GM23338 (cell line): ENCODE measurements around the gene PSMD14. TPM values are rescaled to one million over a fixed set of nuclear protein-coding genes. Genes with fewer than 3 reads are reported as not detected.

Experiments
- ATAC-seq: fragments of 200-7000 bp; cut with Tn5 transposase; 3 replicates; pipeline ENCODE4 v1.9.1; 2020
- DNase-seq: peaks from one replicate; pipeline ENCODE4 v3.0.0-alpha.2; 2015; ENCODE audit warnings: low spot score
- H2AFZ ChIP-seq: fragments of 200-600 bp; sonication (generic); 2 replicates; pipeline ENCODE4 v1.8.0; 2016; ENCODE audit warnings: antibody characterized with exemption, mild to moderate bottlenecking, moderate library complexity
- H3F3A ChIP-seq: fragments of 200-600 bp; sonication (generic); replicated peaks from 2 replicates; pipeline ENCODE4 v1.8.0; 2017; ENCODE audit warnings: antibody characterized with exemption, mixed run types, low read depth
- H3K27ac ChIP-seq: fragments of 200-600 bp; sonication (generic); 2 replicates; pipeline ENCODE4 v1.6.1; 2016; ENCODE audit warnings: low read depth
- H3K27me3 ChIP-seq: fragments of 200-600 bp; sonication (generic); 2 replicates; pipeline ENCODE4 v1.8.0; 2016; ENCODE audit warnings: mild to moderate bottlenecking, mixed run types, moderate library complexity; ENCODE audit not compliant: insufficient read depth
- H3K36me3 ChIP-seq: fragments of 200-600 bp; sonication (generic); 2 replicates; pipeline ENCODE4 v1.8.0; 2016; ENCODE audit warnings: mild to moderate bottlenecking; ENCODE audit not compliant: insufficient read depth
- H3K4me1 ChIP-seq: fragments of 200-600 bp; sonication (generic); 2 replicates; pipeline ENCODE4 v1.8.0; 2016; ENCODE audit warnings: mild to moderate bottlenecking, moderate library complexity; ENCODE audit not compliant: insufficient read depth
- H3K4me2 ChIP-seq: fragments of 200-600 bp; sonication (generic); 2 replicates; pipeline ENCODE4 v1.7.1; 2017; ENCODE audit warnings: mixed run types
- H3K4me3 ChIP-seq: fragments of 200-600 bp; sonication (generic); 2 replicates; pipeline ENCODE4 v1.6.1; 2016; ENCODE audit warnings: mixed run types
- H3K79me2 ChIP-seq: fragments of 200-600 bp; sonication (generic); replicated peaks from 2 replicates; pipeline ENCODE4 v1.8.0; 2017; ENCODE audit warnings: mild to moderate bottlenecking; ENCODE audit not compliant: insufficient read depth
- H3K9me2 ChIP-seq: fragments of 200-600 bp; sonication (generic); 2 replicates; pipeline ENCODE4 v1.8.0; 2017; ENCODE audit not compliant: insufficient read depth
- H4K20me1 ChIP-seq: fragments of 200-600 bp; sonication (generic); replicated peaks from 2 replicates; pipeline ENCODE4 v1.8.0; 2017; ENCODE audit warnings: mild to moderate bottlenecking; ENCODE audit not compliant: insufficient read depth
- H3K27ac Mint-ChIP-seq: 2 replicates; pipeline ENCODE4 v1.8.0; 2020; ENCODE audit warnings: inconsistent platforms, mild to moderate bottlenecking, moderate library complexity, mixed read lengths
- H3K27me3 Mint-ChIP-seq: 3 replicates; pipeline ENCODE4 v1.8.0; 2022; ENCODE audit warnings: low read depth, mild to moderate bottlenecking, moderate library complexity, mixed read lengths, inconsistent platforms; ENCODE audit not compliant: insufficient read depth, poor library complexity
- H3K36me3 Mint-ChIP-seq: 3 replicates; pipeline ENCODE4 v1.8.0; 2021; ENCODE audit warnings: low read depth, mild to moderate bottlenecking, inconsistent platforms, moderate library complexity, mixed read lengths
- H3K4me1 Mint-ChIP-seq: 3 replicates; pipeline ENCODE4 v1.8.0; 2020; ENCODE audit warnings: mild to moderate bottlenecking, inconsistent platforms, mixed read lengths
- H3K4me3 Mint-ChIP-seq: 3 replicates; pipeline ENCODE4 v1.8.0; 2021; ENCODE audit warnings: moderate library complexity, mild to moderate bottlenecking, inconsistent platforms, mixed read lengths
- H3K9me3 Mint-ChIP-seq: 3 replicates; pipeline ENCODE4 v1.8.0; 2020; ENCODE audit warnings: moderate library complexity, mild to moderate bottlenecking, inconsistent platforms, mixed read lengths
- CTCF ChIP-seq, 2 experiments: fragments of 200-600 bp in 1 of 2; sonication (generic) in 1 of 2; conservative IDR thresholded peaks; 2 replicates each; pipeline versions ENCODE4 v1.5.1 to v1.6.1; 2016 to 2017; ENCODE audit warnings: antibody characterized with exemption in 2 of 2, low read depth in 2 of 2, mild to moderate bottlenecking in 2 of 2, moderate library complexity in 1 of 2
- EZH2 ChIP-seq: fragments of 200-600 bp; sonication (generic); IDR thresholded peaks from one replicate; pipeline ENCODE4 v1.8.0; 2017; ENCODE audit warnings: antibody characterized with exemption, mild to moderate bottlenecking, low read depth; ENCODE audit not compliant: unreplicated experiment
- EZH2phosphoT487 ChIP-seq: fragments of 200-600 bp; sonication (generic); IDR thresholded peaks from one replicate; pipeline ENCODE4 v1.8.1; 2018; ENCODE audit warnings: antibody characterized with exemption; ENCODE audit not compliant: unreplicated experiment
- JUNB ChIP-seq: IDR thresholded peaks from one replicate; pipeline ENCODE4 v1.6.1; 2016; ENCODE audit warnings: antibody characterized with exemption; ENCODE audit not compliant: unreplicated experiment
- NANOG ChIP-seq: IDR thresholded peaks from 2 replicates; pipeline ENCODE4 v1.6.1; 2016; ENCODE audit warnings: antibody characterized with exemption, borderline replicate concordance
- STAT1 ChIP-seq: IDR thresholded peaks from one replicate; pipeline ENCODE4 v1.6.1; 2016; ENCODE audit warnings: antibody characterized with exemption; ENCODE audit not compliant: unreplicated experiment
- ZNF462 ChIP-seq: fragments of 250-450 bp; sonication (Bioruptor Pico); IDR thresholded peaks from 2 replicates; pipeline ENCODE4 v1.5.0; 2020; ENCODE audit warnings: mild to moderate bottlenecking, moderate library complexity
- polyA plus RNA-seq: library from polyadenylated mRNA; unstranded; fragments of >200 nt; fragmentation: Nextera tagmentation; extraction: Ambion mirVana; gene quantifications from 2 replicates; pipeline ENCODE4 v1.2.1, GENCODE V29; 2016
- total RNA-seq: library from RNA; depleted of rRNA; stranded (reverse); fragments of >200 nt; shearing (Covaris generic); gene quantifications from 2 replicates; pipeline ENCODE4 v1.2.3, GENCODE V29; 2014

Gene PSMD14
- total and polyA plus RNA-seq, 2 experiments from 2014 or later: 92.2 to 123 TPM

- ATAC-seq: no peak
- Mint-ChIP-seq H3K36me3 (peaks cover 3% of the 10 kb centered on the region; the same call in 1 of the 3 replicates), H3K9me3 (peaks cover 11% of the 10 kb centered on the region), H3K4me1 (peaks cover 67% of the 10 kb centered on the region), H3K27ac (no peak overlapping the region), H3K27me3 (peaks cover 97% of the 10 kb centered on the region), H3K4me3 (peak overlapping the region; percentile 71)
- no peaks in the 10 kb centered on the region for H3K36me3 ChIP-seq
- no peaks in the 10 kb centered on the region for H3K79me2 ChIP-seq
- H3F3A ChIP-seq: peaks cover 34% of the 10 kb centered on the region
- no peak for TF ChIP-seq STAT1
- no peak for TF ChIP-seq EZH2phosphoT487
- TF ChIP-seq JUNB: no peak
- TF ChIP-seq ZNF462 (CRISPR knock-in tag): no peak
- TF ChIP-seq NANOG: no peak
- no peak for TF ChIP-seq CTCF (conservative IDR thresholded peaks at IDR 0.05; ENCODE audit: low read depth in 2 of 2)
- TF ChIP-seq EZH2: peak; percentile 100
- H3K4me3 ChIP-seq: peak overlapping the region; percentile 63
- H3K27ac ChIP-seq: no peak overlapping the region
- no peak overlapping the region for H2AFZ ChIP-seq
- peaks cover 71% of the 10 kb centered on the region for H3K4me1 ChIP-seq
- H3K9me2 ChIP-seq: no peaks in the 10 kb centered on the region
- H3K27me3 ChIP-seq: peaks cover 100% of the 10 kb centered on the region
- H4K20me1 ChIP-seq: peaks cover 45% of the 10 kb centered on the region
- H3K4me2 ChIP-seq: peak overlapping the region; percentile 85
- no peak for DNase-seq
Measured at GRCh38 chr2:161417438-161418274, 109.4 kb downstream of the PSMD14 start.
